DMS79 (cell line): ENCODE results near the gene DIRAS3.
"Not testable (repeated sequence)": the region's sequence is repeated elsewhere in the genome, so short reads cannot be mapped to it uniquely, and the experiment has no call there.

Experiments used
- DNase-seq: peaks from one replicate; lab custom pipeline; 2025; lab: John Stamatoyannopoulos, UW

Gene DIRAS3, protein sequence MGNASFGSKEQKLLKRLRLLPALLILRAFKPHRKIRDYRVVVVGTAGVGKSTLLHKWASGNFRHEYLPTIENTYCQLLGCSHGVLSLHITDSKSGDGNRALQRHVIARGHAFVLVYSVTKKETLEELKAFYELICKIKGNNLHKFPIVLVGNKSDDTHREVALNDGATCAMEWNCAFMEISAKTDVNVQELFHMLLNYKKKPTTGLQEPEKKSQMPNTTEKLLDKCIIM

GRCh38 chr1:68049941-68050878 is at the start of gene DIRAS3:
Gene DIRAS3 (minus strand): TSS chr1:68050627. CDS start chr1:68047297, 3,330 bp downstream.
- DNase-seq: no peak

DNA sequence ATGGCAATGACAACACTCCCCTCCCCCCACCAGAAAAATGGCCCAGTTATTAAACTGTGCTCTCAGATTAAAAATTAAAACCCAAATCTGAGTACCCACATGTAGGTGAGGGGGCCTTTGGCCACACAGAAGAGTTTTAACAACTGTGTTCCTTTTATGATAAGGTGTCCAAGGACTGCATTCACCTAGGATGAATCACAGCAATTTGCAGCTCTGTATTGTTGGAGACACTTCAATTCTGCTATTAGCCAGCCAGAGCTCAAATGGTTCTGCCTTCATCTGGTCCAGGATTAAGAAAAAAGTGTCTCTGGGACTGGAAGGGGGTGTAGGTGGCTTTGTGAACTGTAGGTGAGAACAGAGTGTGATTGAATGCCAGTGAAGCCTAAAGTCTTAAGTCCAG is 43.3 kb upstream of the DIRAS3 start:
- no peak for DNase-seq

GRCh38 chr1:68087184-68087583 is 36.8 kb upstream of the DIRAS3 start:
- no peak for DNase-seq

DNA sequence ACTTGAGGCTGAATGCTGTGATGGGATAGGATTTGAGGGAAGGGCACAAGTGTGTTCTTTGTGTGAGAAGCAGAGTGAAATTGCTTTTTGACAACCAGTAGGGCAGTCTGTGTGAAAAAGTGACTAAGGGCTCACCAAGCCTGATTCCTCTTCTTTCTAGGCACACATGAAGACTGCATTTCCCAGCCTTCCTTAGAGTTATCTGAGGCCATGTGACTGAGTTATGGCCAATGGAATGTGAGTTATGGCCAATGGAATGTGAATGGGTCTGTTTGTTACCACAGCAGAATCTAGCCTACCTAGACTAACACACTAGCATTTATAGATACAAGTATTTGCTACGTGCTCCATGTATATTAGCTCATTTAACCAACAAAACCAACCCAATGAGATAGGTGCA is 35.3 kb upstream of the DIRAS3 start:
- DNase-seq: no peak

GRCh38 chr1:68083686-68084085 is 33.3 kb upstream of the DIRAS3 start:
- DNase-seq: no peak

GRCh38 chr1:68081775-68082283 is 31.4 kb upstream of the DIRAS3 start:
- DNase-seq: no peak

GRCh38 chr1:68078647-68079046 is 28.2 kb upstream of the DIRAS3 start:
- no peak for DNase-seq

DNA sequence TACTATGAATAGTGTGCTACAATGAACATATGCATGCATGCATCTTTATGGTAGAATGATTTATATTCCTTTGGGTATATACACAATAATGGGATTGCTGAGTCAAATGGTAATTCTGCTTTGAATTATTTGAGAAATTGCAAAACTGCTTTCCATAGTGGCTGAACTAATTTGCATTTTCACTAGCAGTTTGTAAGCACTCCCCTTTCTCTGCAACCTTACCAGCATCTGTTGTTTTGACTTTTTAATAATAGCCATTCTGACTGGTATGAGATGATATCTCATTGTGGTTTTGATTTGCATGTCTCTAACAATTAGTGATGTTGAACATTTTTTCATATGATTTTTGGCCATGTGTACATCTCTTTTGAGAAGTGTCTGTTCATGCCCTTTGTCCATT is 24.0 kb upstream of the DIRAS3 start:
- DNase-seq: no peak

DNA sequence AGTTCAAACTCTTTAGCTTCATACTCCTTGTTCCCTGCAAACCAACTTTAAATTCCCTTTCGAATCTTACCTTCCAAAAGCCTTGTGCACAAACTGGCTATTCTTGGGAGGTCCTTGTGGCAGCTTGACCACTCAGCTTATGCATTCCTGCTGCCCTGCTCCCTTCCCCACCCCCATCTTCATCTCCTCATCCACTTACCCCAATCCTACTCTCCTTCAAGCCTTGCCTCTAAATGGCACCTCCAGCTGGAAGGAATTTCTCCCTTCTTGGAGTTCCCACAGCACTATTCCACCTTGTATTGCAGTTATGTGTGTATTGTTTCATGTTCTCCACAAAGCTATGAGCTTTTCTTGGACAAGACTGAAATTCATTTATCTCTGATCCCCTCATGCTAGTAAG is 15.3 kb upstream of the DIRAS3 start:
- no peak for DNase-seq

DNA sequence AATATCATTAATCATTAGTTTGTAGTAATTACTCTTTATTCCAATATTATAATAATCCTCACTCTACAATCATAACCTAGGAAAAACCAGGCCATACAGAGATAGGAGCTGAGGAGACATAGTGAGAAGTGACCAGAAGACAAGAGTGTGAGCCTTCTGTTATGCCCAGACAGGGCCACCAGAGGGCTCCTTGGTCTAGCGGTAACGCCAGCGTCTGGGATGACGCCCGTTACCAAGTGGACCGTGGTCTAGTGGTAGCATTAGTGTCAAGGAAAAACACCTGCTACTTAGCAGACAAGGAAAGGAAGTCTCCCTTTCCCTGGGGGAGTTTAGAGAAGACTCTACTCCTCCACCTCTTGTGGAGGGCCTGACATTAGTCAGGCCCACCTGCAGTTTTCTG is 7.6 kb upstream of the DIRAS3 start:
- DNase-seq: not testable (repeated sequence)

DNA sequence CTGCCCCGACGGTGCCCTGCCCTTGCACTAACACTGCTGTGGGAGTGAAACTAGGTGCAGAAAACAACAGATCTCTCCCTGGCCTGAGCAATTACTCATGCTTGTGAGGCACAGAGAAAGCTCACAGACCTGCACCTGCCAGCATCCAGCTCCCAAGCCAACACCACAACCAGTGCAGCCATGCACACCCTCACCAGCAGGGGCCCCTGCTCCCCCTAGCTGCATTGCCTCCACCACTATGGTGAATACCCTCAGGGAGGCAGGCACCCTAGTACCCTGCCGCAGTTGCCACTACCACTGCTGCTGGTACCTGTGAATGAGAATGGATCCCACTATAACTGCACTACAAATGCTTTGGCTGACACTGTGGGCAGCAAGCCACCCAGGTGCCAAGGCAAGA is 7.1 kb upstream of the DIRAS3 start:
- DNase-seq: no peak

DNA sequence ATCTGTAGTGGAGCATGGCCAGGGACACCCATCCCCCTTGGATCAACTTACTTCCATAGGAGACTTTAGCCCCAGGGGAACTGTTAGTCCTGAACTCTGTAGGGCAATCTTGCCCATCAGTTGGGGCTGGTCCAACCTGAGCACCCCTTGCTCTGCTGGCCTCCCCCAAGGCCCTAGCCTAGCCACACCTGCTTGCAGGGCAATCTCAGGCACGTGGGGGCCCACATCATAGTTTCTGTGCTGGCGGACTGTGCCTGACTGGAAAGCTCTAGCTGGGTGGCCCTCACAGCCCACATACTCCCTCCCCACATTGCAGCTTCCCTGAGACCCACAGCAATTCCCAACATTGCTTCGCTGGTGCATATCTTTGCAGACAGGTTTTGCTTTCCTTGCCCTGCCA is 6.6 kb upstream of the DIRAS3 start:
- no peak for DNase-seq

DNA sequence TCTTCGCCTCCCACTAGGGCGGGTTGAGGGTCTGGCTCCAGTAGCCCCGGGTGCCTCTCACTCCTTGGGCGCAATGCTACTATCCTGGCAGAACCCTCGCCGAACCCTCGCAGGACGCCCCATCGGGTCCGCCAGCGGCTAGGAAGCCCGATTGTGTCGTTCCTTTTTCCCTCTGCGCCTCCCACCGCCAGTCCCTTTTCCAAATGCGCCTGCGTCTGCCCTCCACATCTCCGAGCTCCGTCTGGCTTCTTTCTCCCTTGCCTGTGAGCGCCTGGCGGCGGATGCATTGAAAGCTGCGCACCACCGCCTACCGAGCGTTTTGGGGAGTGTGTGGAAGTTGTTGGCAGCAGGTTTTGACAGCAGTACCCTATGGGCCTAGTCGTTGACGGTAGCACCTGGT is 1.0 kb upstream of the DIRAS3 start:
- no peak for DNase-seq

DNA sequence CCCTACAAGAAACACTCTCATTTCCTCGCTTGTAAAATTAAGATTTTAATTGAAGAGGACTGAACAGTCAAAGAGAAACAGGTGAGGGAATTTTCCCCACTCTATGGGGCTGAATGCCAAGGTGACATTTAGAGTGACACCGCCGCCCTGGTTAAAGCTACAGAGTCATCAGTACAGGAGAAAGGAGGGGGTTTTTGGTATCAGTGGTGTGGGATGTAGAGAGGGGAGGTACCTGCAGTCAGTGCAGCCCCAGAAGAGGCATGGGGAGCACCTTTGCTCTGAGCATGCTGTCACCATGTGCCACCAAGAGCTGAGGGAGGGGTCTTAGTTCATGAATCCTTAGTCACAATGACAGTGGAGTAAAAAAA is 2.8 kb downstream of the DIRAS3 start:
- DNase-seq: no peak

GRCh38 chr1:68046885-68047658 is 3.4 kb downstream of the DIRAS3 start:
- DNase-seq: no peak

DNA sequence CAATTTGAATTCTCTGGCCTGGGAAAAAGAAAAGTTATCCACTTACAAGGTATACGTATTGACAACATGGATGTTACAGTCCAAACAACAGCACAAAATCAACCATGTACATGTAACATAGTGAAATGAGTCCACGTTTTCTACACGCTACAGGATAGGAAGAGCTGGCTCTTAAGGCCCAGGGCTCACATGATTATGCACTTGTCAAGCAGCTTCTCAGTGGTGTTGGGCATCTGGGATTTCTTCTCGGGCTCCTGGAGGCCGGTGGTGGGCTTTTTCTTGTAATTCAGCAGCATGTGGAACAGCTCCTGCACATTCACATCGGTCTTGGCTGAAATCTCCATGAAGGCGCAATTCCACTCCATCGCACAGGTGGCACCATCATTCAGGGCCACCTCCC is 4.0 kb downstream of the DIRAS3 start:
- no peak for DNase-seq

DNA sequence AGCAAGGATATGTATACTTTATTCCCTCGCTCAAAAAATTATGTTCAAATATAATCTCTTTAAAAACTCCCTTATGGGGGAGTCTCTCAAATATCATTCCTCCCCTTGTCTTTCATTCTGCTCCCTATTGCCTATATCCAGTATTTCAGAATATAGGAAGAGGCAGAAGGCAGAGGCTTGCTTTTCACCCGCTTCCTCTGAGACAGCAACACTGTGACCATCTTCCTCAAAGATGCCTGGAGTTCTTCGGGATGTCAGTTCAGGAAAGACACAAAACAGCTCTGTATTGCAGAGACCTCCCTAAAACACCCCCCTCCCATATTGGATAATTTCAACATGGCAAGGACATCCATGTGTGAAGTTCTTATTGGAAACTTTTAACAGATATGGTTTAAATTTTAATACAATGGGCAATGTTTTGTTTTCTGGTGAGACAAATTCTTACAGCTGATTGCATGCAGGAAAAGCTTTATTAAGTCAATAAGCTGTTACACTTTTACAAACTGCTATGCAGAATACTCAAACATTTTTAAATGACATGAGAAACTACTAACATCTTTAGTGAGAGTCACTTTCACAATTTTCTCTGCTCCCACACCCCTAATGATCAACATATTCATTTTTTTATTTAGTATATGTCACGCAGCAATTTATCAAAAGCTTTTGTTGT is 4.8 kb downstream of the DIRAS3 start:
- DNase-seq: no peak

DNA sequence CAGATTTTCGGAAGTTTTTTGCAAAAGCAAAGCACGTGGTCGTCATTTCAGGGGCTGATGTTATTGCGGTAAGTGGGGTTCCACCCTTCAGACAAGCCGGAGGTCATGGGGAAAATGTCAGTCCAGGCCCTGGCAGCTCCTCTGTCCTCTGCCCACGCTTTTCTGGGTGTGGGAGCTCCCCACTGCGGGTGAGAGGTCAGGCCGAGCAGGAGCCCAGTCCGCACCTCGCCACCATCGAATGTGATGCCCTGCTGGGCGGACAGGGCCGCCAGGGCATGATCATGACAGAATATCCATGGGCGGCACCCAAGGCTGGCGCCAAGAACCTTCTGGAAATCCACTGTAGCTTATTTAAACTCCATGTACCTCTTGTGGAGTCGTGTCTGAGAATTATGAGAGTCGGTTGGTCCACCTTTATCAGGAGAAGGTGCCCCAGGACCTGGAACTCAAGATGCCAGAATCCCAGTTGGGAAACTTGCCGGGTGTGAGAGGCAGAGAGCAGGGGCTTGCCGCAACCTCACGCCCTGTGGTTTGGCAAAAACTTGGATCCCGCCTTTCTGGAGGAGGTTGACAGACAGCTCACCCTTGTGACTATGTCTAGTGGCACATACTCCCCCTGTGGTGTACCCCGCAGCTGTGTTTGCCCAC is 6.9 kb downstream of the DIRAS3 start:
- no peak for DNase-seq

DNA sequence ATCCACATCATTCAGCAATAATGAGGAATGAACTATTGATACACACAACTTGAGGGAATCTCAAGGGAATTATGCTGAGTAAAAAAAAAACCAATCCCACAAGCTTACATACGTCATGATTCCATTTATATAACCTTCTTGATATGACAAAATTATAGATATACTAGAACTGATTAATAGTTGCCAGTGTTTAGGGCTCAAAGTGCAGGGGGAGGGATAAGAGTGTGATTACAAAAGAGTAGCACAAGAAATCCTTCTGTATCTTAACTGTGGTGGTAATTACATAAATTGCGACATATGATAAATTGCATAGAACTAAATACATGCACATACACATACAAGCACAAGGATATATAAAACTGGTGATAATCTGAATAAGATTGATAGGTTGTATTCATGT is 13.5 kb downstream of the DIRAS3 start:
- no peak for DNase-seq

- DNase-seq: no peak
Measured at GRCh38 chr1:68029444-68029843, 21.0 kb downstream of the DIRAS3 start.

- DNase-seq: no peak
Measured at GRCh38 chr1:68028566-68028965, 21.9 kb downstream of the DIRAS3 start.
